Anterior cingulate cortex (tissue), 58 donors: ENCODE results near the gene MYO1G.
"Not testable (repeated sequence)": the region's sequence is repeated elsewhere in the genome, so short reads cannot be mapped to it uniquely, and the experiment has no call there.

Experiments
- DNase-seq, 58 donors: peaks; one replicate each; lab custom pipeline; 2025; lab: John Stamatoyannopoulos, UW

MYO1G gene

DNA sequence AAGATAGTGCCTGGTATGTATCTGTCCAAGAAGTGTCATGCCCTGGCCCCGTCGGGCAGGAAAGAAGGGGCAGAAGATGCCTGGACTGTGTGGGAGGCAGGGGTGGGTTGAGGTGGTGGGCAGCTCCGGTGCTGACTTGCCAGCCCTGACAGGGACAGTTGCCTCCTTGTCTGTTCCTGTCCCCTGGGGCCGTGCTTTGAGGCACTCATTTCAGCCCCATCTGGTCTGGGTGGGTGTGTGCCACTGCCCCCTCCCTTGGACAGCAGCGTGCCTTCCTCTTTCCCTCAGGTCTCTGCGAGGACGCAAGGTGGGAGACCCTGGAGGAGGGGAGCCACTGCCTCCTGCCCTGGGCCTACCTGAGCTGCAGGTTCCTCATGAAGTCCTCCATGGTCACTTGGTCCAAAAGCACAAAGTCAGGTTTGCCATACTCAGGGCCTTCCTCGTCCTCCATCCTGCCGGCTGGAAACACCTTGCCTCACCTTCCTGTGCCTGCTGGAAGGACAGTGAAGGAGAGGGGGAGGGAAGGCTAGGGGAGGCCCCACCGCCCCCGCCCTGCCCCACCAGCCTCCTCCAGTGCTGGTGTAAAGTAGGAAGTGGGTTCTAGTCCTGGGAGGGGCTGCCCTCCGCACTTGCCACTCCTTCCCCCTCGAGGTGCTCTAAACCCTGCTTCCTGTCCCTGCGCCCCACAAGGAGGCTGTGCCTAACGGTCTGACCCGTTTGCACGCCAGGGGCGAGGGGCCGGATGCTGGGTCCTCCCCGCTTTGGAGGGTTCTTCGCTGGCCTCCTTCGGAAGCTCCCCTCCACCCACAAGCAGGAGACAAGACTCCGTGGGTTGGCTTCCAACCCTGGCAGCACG is at the start of gene MYO1G:
MYO1G (minus strand) TSS at position 505 of the 856 bp plus-strand sequence; CDS start at position 451, 54 bp downstream.
- DNase-seq, result peak in 2 of 58 donors; percentile 16 to 32

DNA sequence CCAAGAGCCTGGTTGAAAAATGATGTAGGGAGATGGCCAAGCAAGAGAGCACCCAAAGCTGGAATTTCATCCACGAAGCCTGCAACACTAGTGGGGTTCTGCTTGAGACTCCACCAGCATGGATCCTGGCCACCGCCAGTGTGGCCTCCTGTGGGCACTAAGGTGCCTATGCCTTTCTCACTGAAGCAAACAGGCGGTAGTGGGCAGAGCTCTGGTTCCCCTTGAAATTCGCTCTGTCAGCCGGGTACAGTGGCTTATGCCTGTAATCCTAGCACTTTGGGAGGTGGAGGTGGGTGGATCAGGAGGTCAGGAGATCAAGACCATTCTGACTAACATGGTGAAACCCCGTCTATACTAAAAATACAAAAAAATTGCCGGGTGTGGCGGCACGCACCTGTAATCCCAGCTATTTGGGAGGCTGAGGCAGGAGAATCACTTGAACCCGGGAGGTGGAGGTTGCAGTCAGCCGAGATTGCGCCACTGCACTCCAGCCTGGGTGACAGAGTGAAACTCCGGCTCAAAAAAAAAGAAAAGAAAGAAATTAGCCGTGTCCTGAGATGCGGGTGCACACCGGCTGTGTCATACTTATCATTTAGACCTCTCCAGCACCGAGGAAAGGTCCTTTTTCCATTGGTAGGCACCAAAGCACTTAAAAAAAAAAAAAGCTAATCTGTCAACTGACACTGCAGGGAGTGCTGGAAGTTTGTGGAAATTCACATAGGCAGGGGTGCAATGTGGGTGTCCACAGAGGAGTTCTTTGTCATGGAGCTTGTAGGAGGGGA is 49.5 kb upstream of the MYO1G start:
- no peak for DNase-seq

DNA sequence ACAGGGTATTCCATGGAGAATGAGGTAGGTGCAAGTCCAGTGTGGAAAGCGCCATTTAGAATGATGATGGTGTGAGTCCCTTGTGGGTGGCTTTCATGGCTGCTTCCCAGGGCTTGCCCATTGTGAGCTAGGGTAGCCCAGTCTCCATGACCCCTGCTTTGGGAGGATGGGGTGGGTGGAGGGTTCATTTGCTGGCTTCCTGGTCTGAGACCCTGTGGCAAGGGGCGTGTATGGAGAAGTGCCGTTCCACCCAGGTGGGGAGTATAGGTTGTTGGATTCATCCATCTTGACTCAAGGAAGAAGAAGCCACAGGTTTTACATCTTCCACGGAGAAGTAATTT is 48.9 kb upstream of the MYO1G start:
- no peak for DNase-seq

DNA sequence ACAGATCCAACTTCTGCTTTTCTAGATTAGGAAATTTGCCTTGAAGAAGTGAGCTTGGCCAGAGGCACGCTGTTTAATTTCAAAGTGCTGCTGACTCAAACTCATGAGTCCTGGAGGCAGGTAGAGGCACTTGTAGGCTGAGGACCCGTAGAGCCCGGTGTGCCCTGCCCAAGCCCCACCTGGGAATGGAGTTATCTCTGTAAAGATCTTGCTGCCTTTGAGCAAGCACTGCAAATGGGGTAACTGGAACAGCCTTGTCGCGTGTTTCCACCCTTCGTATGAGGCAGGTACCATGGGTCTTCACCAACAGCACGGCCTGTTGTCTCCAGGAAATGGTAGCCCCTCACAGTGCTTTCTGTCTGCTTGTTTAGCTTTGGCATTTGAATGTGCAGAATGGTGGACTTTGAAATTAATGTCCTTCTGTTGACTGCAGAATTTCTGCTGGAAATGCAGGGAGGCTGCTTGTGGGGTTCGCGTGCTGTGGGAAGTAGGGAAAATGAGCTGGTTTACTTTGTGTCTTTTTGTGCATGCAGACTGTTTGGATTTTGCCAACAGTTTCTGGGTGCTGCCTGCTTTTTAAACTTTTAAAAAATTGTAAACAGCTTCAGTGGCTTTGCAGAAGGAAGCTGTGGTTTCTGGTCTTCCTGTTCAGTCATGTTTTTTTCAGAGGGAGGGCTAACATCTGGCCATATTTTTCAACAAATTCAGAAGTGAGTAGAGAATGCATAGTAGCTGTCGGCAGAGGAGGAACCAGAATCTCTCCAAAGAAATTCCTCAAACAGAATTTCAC is 48.4 kb upstream of the MYO1G start:
- DNase-seq, result no peak

DNA sequence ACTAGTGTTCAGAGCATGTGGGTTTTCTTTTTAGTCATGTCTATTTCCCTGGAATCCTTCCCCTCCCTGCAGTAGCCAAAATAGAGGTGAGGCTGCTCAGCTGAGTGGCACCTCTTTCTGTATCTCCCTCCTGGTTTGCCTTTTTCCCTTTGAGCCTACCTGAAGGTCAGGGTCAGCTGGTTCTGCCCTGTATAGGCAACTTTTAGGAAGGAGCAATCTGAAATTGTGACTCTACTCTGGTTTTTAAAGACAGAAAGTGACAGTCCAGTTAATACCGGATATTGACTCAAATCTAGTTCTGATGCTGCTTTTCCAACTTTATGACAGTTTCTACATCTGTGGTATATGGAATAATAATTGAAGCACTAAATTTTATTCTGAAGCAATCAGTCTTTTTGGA is 47.2 kb upstream of the MYO1G start:
- DNase-seq, result no peak

DNA sequence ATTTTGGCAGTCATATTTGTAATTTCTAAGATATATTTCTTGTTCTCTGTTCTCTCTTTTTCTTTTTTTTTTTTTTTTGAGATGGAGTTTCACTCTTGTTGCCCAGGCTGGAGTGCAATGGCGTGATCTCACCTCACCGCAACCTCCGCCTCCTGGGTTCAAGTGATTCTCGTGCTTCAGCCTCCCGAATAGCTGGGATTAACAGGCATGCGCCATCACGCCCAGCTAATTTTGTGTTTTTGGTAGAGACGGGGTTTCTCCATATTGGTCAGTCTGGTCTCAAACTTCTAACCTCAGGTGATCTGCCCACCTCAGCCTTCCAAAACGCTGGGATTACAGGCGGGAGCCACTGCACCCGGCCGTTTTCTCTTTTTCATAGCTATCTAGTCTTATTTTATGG is 46.7 kb upstream of the MYO1G start:
- not testable (repeated sequence) for DNase-seq

DNA sequence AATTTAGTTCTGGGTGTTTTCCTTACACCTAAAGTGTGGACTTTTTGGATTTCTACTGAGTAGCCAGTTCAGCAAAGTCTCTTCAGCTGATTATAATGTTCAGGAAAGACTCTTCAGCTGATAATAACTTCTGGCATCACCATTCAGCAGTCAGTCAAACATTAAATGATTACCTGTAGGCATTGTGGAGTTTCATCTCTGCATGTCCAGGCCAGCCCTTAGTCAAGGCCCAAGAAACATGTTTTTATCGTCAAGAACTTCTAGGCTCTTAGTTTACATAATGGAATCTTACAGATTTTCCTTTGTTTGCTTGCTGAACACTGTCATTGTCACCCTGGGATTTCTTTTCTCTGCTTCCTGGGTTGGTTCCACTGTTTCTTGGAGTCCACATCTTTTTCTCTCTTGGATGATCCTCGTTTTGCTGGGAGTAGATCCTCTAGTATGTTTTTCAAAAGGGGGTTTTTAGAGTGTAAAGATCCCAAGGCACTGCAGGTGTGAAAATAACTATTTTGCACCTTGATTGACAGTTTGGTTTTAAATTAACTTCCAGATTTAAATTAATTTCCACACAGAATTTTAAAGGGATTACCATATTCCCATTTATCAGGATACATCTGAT is 45.4 kb upstream of the MYO1G start:
- no peak for DNase-seq

DNA sequence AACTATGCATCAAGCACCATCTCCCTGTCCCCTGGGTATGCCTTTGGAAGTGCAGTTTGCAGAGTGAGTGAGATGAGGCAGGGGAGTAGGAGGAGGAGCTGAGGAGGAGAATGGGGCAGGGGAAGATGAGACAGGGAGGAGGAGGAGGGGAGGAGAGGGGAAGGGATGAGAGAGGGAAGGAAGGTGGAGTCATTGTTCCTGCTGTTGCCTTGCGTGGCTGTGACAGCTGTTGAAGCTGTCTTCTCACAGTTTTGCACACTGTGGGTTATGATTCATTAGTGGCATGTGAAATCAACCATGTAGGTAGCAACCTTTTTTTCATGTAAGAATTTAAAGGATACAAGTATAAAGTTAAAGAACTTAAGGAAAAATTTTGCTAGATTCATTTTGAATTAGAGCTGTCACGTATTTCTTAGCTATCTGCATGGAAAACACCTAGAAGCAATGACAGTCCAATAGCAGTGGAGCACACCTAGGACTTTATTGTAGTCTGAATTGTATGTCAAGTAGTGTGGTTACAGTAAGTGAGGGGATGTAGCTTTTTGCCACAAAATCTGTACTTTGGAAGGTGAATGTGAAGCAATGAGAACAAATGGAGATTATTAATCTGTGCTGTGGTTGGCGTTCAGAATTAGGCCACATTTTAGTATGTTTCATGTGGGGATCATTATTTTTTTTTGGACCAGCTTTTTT is 42.9 kb upstream of the MYO1G start:
- peak in 1 of 58 donors; percentile 34 for DNase-seq

DNA sequence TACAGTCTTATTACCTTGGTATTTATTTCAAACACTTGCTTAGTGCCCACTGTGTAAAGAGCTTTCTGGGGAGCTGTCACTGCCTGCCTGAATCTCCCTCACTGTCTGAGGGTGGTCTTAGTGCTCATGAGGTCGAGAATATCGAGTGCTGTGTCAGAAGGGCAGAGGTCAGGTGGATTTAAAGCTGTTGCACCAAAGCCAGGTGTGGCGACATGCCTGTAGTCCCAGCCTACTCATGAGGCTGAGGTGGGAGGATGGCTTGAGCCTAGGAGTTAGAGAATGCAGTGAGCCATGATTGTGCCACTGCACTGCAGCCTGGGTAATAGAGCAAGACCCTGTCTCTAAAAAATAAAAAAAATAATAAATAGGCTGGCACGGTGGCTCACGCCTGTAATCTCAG is 42.1 kb upstream of the MYO1G start:
- DNase-seq, result no peak

DNA sequence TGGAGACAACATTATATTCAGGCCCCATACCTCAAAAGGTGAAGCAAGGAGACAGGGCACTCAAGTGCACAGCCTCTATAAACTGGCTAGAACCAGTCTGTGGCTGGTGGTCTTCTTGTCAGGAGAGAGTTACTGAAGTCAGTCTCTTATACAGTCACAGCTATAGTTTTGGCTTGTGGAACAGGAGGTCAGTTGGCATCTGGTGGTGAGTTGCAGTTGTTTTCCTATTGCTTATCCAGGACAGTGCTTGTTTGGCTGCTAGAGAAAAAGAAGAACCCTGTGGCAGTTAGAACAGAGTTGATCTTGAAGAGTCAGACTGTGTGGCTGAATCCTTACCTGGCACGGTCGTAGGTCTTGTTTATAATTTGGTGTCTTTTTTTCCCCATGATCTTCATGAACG is 38.4 kb upstream of the MYO1G start:
- no peak for DNase-seq

DNA sequence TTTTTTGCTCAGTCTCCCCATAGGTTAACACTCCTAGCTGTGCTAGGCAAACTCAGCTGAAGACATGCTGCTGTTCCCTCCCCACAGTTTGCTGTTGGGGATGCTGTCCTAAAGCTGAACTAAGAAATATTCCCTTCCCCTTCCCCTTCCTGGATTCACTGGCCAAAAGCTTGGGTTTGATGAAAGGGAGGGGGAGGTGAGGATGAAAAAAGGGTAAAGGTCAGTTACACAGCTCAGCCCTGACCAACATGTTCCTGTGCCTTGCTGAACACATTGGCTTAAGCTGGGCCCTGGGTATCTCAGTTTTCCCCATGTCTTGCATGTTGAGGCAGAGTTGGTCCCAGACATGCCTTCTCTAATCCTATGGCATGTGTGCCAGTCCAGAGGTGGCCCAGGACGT is 36.5 kb upstream of the MYO1G start:
- no peak for DNase-seq

DNA sequence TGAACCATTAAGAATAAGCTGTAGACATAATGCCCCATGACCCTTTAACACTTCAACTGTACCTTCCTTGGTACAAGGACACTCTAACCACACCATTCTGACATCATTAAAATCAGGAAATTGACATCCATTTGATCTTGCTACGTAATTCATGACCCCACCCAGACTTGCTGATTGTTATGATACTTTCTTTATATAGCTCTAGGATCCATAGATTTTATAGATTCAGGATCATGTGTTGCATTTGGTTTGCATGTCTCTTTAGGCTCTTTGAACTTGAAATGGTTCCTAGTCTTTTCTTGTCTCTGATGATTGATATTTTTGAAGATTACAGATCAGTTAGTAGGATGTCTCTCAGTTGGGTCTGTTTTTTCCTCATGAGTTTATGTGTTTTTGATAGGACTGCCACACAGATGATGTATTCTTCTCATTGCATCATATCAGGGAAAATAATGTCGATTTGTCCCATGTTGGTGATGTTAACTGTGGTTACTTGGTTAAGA is 34.7 kb upstream of the MYO1G start:
- no peak for DNase-seq

DNA sequence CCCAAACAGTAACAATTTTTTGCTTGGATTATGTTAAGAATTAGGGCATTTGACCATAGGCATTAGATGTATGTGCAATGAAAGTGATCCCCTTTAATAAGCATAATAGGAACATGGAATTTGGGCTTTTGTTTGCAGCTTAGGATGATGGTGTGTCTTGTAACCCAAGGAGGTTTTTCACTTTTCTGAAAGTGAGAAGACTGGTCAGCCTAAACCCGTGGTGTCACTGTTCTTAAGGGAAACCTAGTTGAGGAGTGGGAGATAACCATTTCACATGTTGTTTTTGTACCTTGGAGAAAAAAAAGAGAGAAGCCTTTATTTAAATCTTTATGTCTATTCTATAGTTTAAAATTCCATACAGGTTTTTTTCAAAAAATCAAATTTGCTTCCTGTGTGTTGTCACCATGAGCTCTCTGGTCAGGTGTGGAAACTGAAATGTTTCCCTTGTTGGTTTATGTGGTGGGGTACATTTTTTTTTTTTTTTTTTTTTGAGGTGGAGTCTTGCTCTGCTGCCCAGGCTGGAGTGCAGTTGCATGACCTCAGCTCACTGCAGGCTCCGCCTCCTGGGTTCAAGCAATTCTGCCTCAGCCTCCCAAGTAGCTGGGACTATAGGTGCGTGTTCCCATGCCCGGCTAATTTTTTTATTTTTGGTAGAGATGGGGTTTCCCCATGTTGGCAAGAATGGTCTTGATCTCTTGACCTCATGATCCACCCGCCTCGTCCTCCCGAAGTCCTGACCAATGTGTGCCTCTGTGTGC is 28.9 kb upstream of the MYO1G start:
- DNase-seq, result no peak

DNA sequence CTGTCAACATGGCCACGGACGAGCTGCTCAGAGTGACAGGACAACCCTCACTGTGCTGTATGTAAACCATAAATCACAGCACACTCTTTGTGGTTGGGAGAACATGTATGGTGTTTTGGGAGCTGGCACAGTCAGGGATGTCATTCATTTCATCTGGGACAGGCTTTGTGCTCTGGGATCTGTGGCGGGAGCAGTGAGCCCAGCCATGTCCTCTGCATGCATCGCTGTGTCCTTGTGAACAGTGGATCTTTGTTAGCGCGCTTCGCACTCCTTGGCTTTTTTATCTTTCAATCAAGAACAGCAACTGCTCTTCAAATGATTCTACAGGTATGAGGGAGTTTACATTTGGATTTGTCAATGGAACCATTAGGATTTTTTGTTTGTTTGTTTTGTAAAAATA is 28.3 kb upstream of the MYO1G start:
- DNase-seq, result peak in 17 of 58 donors; percentile 5 to 71 (median 29)

DNA sequence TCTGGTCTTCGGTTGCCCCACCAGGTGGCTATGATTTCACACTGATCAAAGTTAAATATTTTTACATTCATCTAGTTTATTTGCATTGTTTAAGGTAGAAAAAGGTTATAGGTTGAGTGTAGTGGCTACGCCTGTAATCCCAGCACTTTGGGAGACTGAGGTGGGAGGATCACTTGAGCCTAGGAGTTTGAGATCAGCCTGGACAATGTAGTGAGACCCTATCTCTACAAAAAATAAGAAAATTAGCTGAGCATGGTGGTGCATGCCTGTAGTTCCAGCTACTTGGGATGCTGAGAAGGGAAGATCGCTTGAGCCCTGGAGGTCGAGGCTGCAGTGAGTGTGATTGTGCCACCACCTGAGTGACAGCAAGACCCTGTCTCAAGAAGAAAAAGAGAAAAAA is 25.0 kb upstream of the MYO1G start:
- DNase-seq, result no peak

DNA sequence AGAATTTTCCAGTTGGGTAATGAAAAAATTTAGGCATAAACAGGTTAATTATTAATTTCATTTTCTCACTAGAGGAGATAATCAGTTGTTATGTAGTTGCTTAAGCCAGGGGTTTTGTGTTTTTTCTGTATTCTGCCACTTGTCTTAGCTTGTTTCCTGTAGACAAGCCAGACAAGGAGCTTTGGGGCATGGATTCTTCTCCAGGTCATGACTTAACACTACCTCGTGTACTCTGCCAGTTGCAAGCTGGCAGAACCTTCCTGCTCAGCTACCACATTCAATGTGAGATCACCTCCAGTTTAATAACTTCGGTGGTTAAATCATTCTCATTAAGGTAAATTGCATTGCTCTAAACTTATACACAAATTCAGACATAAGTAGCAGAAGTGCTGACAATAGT is 23.0 kb upstream of the MYO1G start:
- DNase-seq, result no peak

DNA sequence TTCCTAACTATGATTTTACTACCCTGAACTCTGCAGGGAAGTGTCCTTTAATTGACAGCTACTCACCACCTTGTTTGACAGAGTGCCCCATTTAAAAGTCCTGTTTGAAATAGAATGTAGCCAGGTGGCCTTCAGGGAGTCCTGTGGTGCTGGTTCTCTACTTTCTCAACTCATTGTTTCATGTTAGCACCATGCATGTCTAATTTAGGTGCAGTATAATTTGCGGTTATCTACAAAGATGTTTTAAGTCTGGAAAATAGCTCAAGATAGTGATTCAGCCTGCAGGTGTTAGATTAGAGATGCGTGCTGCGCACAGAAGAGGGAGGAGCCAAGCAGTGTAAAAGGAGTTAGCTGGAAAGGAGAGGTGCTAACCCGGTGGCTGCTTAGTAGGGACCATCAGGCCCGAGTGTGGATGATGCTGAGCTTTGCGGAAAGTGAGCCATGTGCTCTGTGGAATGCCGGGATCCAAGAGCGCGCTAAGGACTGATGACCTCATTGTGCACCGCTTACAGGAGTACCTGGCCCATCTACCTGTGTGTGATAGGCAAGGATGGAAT is 22.4 kb upstream of the MYO1G start:
- no peak for DNase-seq
